Ramos (cell line): Measurements from ENCODE around the gene HOXB2.
"Not testable (repeated sequence)": the region's sequence is repeated elsewhere in the genome, so short reads cannot be mapped to it uniquely, and the experiment has no call there.

Source experiments
- in situ Hi-C: fragments of 300-500 bp; cut with MboI; formaldehyde crosslinking; loops from one replicate; pipeline ENCODE4 v1.14.3; 2022; ENCODE audit warnings: low sequenced_read_pairs; ENCODE audit not compliant: unreplicated experiment

Gene HOXB2

GRCh38 chr17:48544349-48545021 is 424 bp downstream of the HOXB2 start:
- in situ Hi-C loops = no loop called here

- in situ Hi-C loops = no loop called here
Observed at GRCh38 chr17:48543854-48544348, 1.0 kb downstream of the HOXB2 start.

- in situ Hi-C loops = no loop called here
Observed at GRCh38 chr17:48543107-48543853, 1.6 kb downstream of the HOXB2 start.

GRCh38 chr17:48542698-48543106 is 2.2 kb downstream of the HOXB2 start:
- in situ Hi-C loops = no loop called here

GRCh38 chr17:48542114-48542656 is 2.7 kb downstream of the HOXB2 start:
- in situ Hi-C loops = no loop called here

- in situ Hi-C loops = no loop called here
Observed at GRCh38 chr17:48541577-48542113, 3.3 kb downstream of the HOXB2 start.

- in situ Hi-C loops = no loop called here
Observed at GRCh38 chr17:48541036-48541576, 3.8 kb downstream of the HOXB2 start.

GRCh38 chr17:48540213-48540612 is 4.7 kb downstream of the HOXB2 start:
- in situ Hi-C loops = no loop called here

- in situ Hi-C loops = no loop called here
Observed at GRCh38 chr17:48539177-48539576, 5.7 kb downstream of the HOXB2 start.

- in situ Hi-C loops = no loop called here
Observed at GRCh38 chr17:48537316-48537715, 7.6 kb downstream of the HOXB2 start.

GRCh38 chr17:48535793-48536559 is 8.9 kb downstream of the HOXB2 start:
- in situ Hi-C loops = not testable (repeated sequence)

GRCh38 chr17:48532261-48532660 is 12.6 kb downstream of the HOXB2 start:
- in situ Hi-C loops = no loop called here

- in situ Hi-C loops = no loop called here
Observed at GRCh38 chr17:48530887-48531272, 14.0 kb downstream of the HOXB2 start, which contains the start of gene HOXB1. TSS of gene HOXB1 (minus strand) at chr17:48531011. CDS start at chr17:48530904, 107 bp downstream.

- in situ Hi-C loops = no loop called here
Observed at GRCh38 chr17:48530208-48530886, 14.6 kb downstream of the HOXB2 start.

- in situ Hi-C loops = no loop called here
Observed at GRCh38 chr17:48529683-48530009, 15.3 kb downstream of the HOXB2 start.

- in situ Hi-C loops = no loop called here
Observed at GRCh38 chr17:48528936-48529682, 15.8 kb downstream of the HOXB2 start.

GRCh38 chr17:48528153-48528935 is 16.6 kb downstream of the HOXB2 start:
- in situ Hi-C loops = no loop called here

- in situ Hi-C loops = no loop called here
Observed at GRCh38 chr17:48527547-48527932, 17.4 kb downstream of the HOXB2 start.
